GM12864 (cell line): Measurements from ENCODE around the gene CFAP97.

Experiments used
- DNase-seq: peaks from one replicate; pipeline ENCODE4 v3.0.0-alpha.2; 2011; ENCODE audit warnings: low read depth
- H3K4me3 ChIP-seq: 2 replicates; pipeline ENCODE4 v1.5.1; 2011; ENCODE audit warnings: mild to moderate bottlenecking, low read depth, low read length, control low read depth
- CTCF ChIP-seq: IDR thresholded peaks from 2 replicates; pipeline ENCODE4 v1.5.1; 2011; ENCODE audit warnings: low read depth, mild to moderate bottlenecking, moderate library complexity, low read length, control low read depth, inconsistent platforms; ENCODE audit errors: missing control alignments

The CFAP97 gene

GRCh38 chr4:185117300-185117934, 86.4 kb downstream of the CFAP97 start:
- DNase-seq: no peak
- H3K4me3 ChIP-seq: no peak overlapping the region
- TF ChIP-seq CTCF: no peak

- no peak for DNase-seq
- no peak overlapping the region for H3K4me3 ChIP-seq
- no peak for TF ChIP-seq CTCF
These were observed 88.0 kb downstream of the CFAP97 start for GRCh38 chr4:185115827-185116232.

DNA sequence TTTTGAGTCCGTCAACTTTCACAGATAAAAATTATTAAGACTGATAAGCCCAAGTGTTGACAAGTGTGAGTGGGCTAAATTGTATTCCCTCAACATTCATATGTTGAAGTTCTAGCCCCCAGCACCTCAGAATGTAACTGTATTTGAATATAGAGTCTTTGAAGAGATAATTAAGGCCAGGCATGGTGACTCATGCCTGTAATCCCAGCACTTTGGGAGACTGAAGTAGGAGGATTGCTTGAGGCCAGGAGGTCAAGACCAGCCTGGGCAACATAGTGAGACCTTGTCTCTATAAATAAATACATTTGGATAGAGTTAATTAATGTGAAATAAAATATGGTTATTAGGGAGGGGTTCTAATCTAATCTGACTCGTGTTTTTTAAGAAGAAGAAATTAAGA, 90.5 kb downstream of the CFAP97 start:
- no peak overlapping the region for H3K4me3 ChIP-seq
- TF ChIP-seq CTCF: no peak
- DNase-seq: no peak

DNA sequence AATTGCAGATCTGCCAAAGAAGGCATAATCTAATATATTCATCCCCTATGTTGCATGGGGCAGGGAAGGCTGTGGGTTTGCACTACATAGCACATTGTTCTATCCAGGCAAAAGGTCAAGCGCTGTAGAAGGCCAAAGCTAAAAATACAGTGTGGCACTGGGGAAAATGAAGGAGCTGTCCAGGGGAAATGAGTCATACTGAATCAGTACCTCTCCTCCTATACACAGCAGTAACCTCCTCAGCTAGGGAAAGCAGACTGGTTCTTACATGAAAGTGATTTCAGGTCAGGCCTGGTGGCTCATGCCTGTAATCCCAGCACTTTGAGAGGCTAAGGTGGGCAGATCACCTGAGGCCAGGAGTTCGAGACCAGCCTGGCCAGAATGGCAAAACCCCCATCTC, 91.7 kb downstream of the CFAP97 start:
- no peak for TF ChIP-seq CTCF
- DNase-seq: no peak
- no peak overlapping the region for H3K4me3 ChIP-seq

DNA sequence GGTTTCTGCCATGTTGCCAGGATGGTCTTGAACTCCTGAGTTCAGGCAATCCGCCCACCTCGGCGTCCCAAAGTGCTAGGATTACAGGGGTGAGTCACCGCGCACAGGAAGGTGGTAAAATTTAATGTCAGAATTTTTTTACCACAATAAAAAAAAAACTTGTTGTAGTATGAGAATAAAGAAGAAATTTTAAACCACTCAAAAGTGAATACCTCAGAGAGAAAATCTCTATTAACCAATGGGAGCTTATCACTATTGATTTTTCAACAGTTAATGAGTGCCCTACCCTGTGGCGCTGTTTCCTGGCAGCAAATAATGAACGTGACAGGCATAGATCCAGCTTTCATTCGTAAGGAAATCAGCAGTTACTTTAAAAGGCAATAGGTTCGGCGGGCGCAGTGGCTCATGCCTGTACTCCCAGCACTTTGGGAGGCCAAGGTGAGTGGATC, 93.4 kb downstream of the CFAP97 start:
- no peak overlapping the region for H3K4me3 ChIP-seq
- DNase-seq: no peak
- TF ChIP-seq CTCF: no peak

DNA sequence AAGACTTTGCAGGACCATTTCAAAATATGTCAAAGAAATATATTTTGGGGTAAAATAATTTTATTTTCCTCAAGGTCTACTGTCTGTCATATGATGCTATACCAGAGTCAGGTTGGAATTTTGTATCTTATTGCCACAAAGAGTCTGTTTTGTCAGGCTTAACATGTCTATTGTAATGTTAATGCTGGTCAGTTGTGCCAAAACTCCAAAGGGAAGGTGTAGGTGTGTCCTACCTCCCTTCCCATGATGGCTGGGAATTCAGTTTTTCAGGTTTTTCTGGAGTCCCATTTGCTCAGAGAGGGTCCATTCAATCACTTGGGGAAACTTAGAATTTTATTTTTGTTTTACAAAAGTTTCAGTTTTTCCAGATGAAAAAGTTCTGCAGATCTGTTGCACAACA, 94.1 kb downstream of the CFAP97 start:
- no peak for TF ChIP-seq CTCF
- no peak overlapping the region for H3K4me3 ChIP-seq
- DNase-seq: no peak
